Hematopoietic multipotent progenitor cell treated with erythropoietin and hydrocortisone succinate and interleukin-3 and kit ligand, for 6 days (in vitro differentiated cells): ENCODE data around the gene MBOAT7.
"Not testable (repeated sequence)": the region's sequence is repeated elsewhere in the genome, so short reads cannot be mapped to it uniquely, and the experiment has no call there.

ENCODE experiments used
- DNase-seq: peaks from one replicate; pipeline ENCODE4 v3.0.0-alpha.2; 2015

MBOAT7 gene

DNA sequence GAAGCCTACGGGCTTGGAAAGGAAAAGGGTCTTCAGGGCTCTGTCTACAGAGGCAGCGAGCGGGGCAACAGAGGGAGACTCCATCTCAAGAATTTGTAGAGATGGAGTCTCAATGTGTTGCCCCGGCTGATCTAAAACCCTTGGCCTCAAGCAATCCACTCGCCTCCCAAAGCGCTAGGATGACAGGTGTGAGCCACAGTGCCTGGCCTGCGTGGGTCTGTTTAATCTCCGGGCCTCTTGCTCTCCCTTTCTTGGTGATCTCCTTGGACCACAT lies 19.3 kb upstream of the MBOAT7 start:
- DNase-seq = peak; percentile 39

DNA sequence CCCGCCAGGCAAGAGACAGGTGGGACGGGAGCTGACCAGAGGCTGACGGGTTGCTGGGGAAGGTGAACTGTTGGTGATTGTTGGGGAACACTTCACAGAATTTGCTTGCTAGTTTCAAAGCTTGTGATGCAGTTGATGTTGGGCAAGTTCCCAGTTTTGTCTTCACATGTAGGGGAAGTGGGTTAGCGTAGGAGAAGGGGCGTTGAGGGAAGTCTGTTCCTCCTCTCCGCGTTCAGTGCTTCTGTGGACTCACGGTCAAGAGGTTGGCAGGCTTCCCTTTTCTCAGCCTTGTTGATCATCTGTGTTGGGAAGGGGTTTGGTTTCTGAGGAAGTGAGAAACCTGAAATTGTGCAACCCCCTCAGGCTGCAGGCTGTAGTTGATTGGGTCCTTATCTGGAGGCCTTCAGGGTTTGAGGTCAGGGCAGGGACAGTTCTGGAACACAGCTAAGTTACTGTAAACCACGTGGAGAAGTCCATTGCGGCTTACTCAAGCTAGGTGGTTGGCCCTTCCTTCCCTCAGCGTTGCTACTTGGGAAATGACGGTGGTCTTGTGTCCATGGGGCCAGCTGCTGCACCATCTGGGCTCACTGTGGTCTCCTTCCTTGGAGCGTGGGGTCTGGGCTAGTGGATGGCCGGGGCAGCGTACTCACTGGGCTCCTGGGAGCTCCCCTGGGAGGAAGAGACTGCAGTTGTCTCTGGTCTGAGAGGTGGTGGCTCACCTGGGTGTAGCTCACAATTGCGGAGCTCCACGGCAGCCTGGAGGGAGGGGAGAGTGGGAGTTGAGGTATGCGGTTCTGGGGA lies 18.8 kb upstream of the MBOAT7 start:
- DNase-seq = peak; percentile 99

DNA sequence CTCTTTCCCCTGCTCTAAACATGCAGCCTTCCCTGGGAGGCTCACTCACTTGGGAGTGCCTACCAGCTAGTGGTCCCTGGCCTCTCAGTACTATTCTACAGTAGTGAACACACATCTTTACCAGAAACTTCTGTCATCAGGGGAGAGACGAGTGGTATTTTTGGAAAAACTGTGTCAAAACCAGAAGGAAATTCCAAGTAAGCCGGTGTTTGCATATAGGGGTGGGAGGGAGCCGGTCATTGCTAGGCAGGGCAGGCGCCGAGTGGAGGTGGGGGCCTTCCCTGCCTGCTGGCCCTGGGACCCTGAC lies 18.2 kb upstream of the MBOAT7 start:
- DNase-seq = peak; percentile 29

DNA sequence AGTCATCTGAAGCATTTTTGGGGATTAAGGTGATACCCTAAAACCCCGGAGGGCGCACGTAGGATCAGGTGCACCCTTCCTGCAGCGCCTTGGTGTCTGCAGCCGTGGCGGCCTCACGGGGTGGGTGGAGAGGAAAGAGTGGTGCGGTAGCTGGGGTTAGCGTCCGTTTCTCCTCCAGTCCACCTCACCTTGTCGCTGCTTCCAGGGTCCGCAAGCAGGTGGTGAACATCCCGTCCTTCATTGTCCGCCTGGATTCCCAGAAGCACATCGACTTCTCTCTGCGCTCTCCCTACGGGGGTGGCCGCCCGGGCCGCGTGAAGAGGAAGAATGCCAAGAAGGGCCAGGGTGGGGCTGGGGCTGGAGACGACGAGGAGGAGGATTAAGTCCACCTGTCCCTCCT lies 17.8 kb upstream of the MBOAT7 start:
- not testable (repeated sequence) for DNase-seq

DNA sequence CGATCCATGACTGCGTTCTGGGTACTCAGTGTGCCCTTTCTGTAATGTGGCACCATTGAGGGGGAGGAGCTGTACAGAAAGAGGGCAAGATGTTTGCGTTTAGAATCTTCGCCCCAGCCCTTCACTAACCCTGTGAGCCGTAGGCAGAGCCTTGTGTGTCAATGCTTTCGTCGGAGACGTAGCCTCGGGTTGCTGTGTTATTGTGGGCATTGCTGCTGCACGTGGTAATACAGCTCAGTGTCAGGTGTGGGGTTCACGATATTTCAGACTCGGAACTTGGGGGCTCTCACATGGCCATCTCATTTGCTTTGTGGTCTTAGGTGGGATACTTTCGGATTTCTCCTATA lies 17.4 kb upstream of the MBOAT7 start:
- no peak for DNase-seq

DNA sequence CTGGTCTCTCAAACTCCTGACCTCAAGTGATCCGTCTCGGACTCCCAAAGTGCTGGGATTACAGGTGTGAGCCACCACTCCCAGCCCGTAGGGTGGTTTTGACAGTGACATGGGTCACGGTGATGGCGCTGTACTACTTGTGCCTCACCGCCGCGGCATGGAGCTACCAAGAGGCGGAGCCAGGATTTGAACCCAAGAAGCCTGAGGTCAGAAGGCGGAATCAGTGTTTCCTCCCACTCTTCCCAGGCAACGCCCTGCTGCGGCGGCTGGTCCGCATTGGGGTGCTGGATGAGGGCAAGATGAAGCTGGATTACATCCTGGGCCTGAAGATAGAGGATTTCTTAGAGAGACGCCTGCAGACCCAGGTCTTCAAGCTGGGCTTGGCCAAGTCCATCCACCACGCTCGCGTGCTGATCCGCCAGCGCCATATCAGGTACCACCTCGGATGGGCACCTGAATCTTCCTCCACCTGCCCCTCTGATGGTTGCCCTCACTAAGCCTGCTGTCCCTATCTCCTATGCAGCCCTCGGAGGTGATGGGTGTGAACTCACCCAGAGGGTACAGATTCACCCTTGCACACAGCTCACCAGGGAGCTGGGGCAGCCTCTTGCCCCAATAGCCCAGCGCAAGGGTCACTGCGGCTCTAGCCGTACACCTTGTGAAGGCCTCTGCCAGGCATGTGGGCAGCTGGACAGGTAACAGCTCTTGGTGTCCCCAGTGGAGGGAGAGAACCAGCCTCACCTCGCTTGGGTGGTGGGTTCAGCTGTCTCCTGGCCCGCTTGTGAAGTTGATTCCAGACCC lies 16.9 kb upstream of the MBOAT7 start:
- no peak for DNase-seq

DNA sequence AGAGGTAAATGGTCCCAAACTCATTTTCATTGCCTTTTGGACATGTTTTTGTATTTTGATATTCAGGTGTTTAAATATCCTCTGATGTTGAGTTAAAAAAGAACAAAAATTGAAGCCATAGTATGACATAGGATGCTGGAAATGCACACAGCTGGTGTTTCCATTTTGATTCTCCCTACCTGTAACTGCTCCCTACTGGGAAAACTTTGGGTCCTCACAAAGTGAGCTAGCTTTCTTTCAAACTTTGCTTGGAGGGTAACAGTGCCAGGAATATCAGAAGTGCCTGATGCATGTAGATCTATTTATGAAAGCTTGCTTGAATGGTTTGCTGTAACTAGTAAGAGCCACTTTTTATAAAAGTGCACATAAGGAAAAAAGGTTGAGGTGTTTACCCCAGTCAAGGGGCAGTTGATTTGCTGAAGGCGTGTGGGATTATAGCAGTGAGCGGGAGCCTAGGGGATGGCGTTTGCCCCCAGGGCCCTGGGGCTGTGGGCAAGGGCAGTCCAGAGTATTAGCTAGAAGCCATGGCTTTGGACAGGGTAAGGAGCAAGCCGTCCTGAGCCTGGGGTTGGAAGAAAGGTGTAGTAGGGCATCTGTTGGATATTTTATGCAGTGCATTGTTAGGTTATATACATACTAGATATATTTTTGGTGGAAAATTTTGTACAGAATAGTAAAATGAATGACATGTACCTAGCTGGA lies 15.5 kb upstream of the MBOAT7 start:
- no peak for DNase-seq

DNA sequence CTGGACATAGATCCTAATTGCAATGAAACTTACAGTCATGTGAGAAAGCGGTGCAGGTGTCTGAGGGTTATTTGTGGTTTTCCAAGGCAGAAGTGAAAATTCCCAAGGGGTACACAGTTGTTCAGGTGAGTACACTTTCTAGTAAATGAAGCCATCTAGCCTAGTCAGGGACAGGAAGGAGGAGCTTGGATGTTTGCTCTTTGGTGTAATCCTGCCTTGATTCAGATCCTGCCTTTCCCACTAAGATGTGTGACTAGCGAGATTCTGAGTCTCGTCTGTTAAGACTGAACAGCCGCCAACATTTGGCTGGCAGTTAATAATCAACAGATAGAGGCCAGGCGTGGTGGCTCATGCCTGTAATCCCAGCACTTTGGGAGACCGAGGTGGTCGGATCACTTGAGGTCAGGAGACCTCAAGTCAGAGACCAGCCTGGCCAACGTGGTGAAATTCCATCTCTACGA lies 13.8 kb upstream of the MBOAT7 start:
- no peak for DNase-seq

DNA sequence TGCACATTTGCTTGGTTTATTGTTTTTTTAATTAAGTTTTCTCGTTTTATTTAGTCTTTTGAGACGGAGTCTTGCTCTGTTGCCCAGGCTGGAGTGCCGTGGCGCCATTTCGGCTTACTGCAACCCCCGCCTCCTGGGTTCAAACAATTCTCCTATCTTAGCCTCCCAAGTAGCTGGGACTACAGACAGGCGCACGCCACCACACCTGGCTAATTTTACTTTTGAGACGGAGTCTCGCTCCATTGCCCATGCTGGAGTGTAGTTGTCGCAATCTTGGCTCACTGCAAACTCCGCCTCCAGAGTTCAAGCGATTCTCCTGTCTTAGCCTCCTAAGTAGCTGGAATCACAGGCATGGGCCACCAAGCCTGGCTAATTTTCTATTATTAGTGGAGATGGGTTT lies 12.6 kb upstream of the MBOAT7 start:
- DNase-seq = no peak

DNA sequence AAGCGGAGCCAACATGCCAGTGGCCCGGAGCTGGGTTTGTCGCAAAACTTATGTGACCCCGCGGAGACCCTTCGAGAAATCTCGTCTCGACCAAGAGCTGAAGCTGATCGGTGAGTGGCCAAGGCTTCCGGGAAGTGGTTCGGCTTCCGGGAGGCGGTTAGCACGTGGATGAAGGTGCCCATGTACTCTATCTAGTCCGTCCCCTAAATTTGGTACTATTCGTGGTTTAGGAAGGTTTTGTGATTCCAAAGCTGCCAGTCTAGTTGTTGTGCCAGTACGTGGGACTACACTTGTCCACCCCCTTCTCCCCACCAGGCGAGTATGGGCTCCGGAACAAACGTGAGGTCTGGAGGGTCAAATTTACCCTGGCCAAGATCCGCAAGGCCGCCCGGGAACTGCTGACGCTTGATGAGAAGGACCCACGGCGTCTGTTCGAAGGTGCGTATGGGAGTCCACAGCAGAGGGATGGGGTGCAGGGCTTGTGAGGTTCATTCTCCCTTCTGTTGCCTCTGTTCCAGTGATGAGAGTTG lies 11.9 kb upstream of the MBOAT7 start:
- DNase-seq = no peak

DNA sequence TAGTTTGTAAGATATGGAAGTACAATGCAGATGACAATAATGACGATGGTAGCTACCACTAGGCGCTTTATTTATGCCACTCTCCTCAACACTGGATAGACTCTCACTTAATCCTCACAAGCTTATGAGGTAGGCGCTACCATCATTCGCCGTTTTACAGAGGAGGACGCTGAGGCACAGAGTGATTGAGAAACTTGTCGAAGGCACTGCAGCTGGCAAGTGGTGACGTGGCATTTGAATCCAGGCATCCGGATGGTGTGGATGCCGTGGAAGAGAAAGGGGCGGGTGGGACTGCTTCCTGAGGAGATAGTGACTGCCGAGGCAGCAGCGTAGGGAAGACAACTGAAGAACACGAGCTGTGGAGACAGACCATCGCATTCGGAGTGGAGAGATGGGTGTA lies 10.0 kb upstream of the MBOAT7 start:
- no peak for DNase-seq

DNA sequence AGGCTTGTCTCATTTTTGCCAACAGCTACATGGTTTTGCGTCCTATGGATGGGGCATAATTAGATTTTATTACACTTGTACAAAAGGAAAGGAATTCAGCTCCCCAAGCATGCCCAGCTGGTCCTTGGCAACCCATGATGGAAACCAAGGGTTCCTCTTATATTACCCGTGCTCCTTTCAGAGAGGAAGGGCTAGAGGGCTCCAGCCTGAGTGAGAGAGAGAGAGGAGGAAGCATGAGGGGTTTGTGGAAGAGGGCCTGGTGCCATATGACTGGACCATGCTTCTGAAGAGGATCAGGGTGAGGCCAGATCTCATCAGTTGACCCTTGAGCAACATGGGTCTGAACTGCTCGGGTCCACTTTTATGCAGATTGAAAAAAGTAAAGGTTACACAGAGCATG lies 7.7 kb upstream of the MBOAT7 start:
- no peak for DNase-seq

DNA sequence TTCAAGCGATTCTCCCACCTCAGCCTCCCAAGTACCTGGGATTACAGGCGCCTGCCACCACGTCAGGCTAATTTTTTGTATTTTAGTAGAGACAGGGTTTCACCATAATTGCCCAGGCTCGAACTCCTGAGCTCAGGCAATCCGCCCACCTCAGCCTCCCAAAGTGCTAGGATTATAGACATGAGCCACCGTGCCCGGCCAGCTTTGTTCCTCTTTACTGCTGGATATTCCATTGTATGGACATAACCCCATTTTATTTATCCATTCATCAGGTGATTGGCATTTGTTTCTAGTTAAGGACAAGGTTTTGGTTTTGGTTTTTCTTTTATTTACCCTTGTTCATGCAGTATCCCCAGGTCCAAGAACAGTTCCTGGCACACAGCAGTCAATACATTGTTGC lies 7.2 kb upstream of the MBOAT7 start:
- DNase-seq = no peak

DNA sequence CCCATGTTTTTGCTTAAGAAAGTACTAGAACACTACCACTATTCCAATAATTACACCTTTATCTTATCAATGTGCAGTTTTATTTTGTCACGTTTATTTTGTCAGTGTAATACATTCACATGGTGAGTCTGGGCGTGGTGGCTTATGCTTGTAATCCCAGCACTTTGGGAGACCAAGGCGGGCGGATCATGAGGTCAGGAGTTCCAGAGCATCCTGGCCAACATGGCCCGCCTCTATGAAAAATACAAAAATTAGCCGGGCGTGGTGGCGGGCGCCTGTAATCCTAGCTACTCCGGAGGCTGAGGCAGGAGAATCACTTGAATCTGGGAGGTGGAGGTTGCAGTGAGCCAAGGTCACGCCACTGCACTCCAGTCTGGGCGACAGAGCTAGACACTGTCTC lies 5.1 kb upstream of the MBOAT7 start:
- not testable (repeated sequence) for DNase-seq

DNA sequence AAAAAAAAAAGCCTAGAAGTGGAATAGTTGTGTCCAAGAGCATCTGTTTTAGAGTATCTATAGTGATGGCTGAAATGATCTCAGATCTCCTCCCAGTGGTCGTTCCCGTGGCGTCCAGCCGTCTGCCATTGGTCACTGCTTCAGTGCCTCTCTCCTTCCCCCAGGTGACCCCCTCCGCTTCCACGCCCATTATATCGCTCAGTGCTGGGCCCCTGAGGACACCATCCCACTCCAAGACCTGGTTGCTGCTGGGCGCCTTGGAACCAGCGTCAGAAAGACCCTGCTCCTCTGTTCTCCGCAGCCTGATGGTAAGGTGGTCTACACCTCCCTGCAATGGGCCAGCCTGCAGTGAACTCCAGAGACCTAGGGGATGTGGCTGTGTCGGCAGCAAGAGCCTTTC lies 3.6 kb upstream of the MBOAT7 start:
- DNase-seq = no peak

DNA sequence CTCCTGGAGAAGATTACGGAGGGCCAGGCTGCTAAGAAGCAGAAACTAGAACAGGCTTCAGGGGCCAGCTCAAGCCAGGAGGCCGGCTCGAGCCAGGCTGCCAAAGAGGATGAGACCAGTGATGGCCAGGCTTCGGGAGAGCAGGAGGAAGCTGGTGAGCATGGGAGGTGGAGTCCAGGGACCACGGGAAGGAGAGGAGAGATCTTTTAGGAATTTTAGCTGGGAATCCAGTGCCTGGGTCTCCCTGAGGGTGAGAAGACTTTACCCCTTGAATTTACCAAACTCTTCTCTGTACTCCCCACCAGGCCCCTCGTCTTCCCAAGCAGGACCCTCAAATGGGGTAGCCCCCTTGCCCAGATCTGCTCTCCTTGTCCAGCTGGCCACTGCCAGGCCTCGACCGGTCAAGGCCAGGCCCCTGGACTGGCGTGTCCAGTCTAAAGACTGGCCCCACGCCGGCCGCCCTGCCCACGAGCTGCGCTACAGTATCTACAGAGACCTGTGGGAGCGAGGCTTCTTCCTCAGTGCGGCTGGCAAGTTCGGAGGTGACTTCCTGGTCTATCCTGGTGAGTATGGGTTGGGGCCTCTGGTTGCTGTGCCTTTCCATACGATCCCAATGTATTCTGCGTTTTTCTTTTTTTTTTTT lies 2.6 kb upstream of the MBOAT7 start:
- DNase-seq = no peak

DNA sequence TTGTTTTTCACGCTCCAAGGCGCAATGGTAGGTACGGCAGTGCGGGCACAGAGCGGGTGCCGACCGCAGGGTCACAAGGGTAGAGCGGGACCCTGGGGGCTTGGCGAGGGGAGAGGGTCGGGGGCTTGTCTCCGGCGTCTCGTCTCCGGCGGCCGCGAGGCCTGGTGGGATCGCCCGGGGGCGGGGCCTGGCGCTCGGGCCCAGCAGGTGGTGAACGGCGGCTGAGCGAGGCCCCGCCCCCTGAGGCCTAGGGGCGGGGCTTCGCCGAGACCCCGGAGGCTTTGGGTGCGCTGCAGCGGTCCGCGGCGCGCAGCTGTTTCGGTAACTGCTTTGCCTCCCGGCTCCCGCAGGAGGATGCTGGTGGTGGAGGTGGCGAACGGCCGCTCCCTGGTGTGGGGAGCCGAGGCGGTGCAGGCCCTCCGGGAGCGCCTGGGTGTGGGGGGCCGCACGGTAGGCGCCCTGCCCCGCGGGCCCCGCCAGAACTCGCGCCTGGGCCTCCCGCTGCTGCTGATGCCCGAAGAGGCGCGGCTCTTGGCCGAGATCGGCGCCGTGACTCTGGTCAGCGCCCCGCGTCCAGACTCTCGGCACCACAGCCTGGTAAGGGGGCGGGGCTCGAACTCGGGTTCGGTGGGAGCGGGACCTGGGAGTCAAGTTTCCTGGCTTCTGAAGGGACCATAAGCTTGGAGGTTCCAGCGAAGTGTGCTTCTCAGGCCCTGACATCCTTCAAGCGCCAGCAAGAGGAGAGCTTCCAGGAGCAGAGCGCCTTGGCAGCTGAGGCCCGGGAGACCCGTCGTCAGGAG lies 1.8 kb upstream of the MBOAT7 start, which contains the start of gene TSEN34:
TSEN34 (plus strand) TSS at position 298 of the 800 bp plus-strand sequence; CDS start at position 355, 57 bp downstream.
- peak; percentile 90 for DNase-seq

DNA sequence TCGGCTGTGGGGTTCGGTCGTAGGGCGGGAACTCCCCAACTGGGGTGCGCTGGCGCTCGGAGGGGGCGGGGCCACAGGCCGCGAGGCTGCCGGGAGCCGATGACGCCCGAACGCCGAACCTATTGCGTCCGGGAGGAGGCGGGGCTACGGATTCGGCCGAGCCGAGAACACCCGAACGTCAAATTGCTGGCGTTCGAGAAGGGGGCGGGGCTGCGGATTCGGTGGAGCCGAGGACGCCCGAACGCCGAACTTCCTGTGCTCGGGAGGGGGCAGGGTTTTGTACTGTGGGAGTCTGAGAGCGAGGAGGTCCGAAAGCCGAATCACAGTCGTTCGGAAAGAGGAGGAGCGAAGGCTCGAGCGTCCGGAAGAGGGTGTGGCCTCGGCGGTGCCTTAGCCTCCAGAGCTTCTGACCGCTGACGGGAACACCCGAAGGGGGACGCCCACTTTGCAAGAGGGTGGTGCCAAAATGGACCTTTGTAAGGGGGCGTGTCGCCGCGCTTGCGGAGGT lies 1.2 kb upstream of the MBOAT7 start:
- DNase-seq = peak; percentile 100

DNA sequence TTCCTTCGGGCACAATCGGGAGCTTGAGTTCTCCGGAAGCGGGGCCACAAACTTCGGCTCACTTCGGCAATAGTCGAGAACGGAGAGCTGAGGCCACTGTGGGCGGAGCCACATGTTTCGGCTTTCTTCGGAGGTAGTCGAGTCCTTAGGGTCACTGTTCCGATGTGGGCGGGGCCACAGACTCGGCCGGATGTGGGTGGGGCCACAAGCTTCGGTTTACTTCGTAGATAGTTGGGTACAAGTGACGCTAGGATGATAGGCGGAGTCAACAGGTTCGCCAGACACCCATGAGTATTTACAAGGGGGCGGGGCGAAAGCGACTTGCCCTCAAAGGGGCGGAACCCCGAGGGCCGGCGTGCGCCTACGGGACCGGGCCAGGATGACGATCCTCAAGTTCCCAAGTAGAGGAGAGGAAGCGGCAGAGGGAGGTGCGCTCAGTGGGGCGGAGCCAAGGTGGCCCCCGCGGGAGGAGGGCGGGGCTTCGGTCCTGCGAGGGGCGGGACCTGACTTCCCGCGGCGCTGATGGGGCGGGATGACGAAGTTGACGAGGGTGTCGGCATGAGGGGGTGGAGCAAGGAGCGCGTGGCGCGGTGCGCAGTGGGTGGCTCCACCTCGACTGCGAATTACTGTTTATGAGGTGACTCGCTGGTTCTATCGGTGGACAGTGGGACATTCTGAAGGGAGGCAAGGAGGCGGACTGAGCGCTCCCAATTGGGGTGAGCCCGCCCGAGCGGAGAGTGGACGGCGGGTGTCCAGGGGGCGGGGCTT lies 539 bp upstream of the MBOAT7 start:
- peak; percentile 100 for DNase-seq

DNA sequence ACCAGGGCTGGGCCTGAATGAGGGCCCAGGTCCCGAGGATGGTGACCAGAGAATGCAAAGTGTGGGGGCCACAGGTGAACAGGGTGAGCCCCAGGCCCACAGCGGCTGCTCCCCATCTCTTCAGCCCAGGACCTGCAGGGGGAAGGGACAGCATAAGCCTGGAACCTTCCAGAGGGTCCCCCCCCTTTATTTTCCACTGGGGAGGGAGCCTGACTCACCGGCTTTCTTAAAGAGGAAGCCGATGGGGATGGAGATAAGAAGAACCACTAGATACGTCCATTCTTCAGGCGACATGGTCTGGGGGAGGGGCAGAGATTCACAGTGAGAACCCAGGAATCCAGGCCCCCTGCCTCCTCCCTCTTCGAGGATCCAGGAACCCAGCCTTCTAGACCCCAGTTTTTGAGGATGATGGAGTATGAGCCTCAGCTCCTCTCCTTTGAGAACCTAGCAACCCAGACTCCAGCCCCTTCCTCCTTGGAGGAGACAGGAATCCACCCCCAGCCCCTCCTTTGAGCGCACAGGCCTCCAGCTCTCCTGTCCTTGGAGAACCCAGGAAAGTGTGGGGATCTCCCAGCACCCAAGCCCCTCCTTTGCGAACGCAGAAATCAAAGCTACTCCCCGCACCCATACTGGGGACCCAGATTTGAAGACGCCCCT lies 1.0 kb downstream of the MBOAT7 start:
- peak; percentile 92 for DNase-seq

DNA sequence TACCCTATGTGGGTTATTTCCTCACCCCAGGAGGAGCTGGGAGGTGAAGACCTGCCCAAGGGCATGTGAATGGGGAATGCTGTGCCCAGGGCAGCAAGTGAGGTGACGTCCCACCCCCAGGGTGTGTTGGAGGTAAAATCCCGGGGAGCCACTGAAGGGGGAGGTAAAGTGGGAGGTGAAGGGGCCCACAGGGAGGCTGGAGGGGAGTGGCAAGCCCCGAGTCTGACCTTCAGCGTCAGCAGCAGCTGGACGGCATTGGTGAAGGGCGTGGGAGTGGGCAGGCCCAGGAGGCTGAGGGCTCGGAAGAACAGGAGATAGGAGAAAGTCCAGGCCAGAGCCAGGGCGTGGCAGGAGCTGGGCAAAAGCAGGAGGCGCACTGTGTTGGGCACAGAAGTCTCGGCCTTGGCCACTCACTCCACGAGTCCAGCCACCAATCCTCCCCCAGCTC lies 2.4 kb downstream of the MBOAT7 start:
- DNase-seq = no peak
